NB4 (cell line): Measurements from ENCODE around the gene NIBAN1.

Source experiments
- DNase-seq: peaks from one replicate; pipeline ENCODE4 v3.0.0; 2010; ENCODE audit warnings: low read depth
- H3K4me3 ChIP-seq: one replicate; pipeline ENCODE4 v1.5.1; 2011; ENCODE audit warnings: mild to moderate bottlenecking, low read depth, low read length, moderate library complexity
- MYC ChIP-seq: IDR thresholded peaks from 2 replicates; pipeline ENCODE4 v1.6.1; 2011; ENCODE audit warnings: low read depth, low read length
- POLR2A ChIP-seq: IDR thresholded peaks from 2 replicates; pipeline ENCODE4 v1.6.1; 2011; ENCODE audit warnings: mild to moderate bottlenecking; ENCODE audit not compliant: insufficient read length; ENCODE audit errors: extremely low read depth
- TF ChIP-seq, protein P1 (sequence below): IDR thresholded peaks from 2 replicates; pipeline ENCODE4 v1.6.1; 2011; ENCODE audit warnings: low read depth, low read length
- TF ChIP-seq, protein P2 (sequence below): IDR thresholded peaks from one replicate; pipeline ENCODE4 v1.5.1; 2012; ENCODE audit warnings: low read depth, low read length

NIBAN1 gene

GRCh38 chr1:184975208-184975870 is 1.0 kb upstream of the NIBAN1 start:
- no peak for DNase-seq
- no peak overlapping the region for H3K4me3 ChIP-seq
- no peak for TF ChIP-seq POLR2A
- TF ChIP-seq, protein P1, sequence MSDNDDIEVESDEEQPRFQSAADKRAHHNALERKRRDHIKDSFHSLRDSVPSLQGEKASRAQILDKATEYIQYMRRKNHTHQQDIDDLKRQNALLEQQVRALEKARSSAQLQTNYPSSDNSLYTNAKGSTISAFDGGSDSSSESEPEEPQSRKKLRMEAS, result no peak
- TF ChIP-seq, protein P2, sequence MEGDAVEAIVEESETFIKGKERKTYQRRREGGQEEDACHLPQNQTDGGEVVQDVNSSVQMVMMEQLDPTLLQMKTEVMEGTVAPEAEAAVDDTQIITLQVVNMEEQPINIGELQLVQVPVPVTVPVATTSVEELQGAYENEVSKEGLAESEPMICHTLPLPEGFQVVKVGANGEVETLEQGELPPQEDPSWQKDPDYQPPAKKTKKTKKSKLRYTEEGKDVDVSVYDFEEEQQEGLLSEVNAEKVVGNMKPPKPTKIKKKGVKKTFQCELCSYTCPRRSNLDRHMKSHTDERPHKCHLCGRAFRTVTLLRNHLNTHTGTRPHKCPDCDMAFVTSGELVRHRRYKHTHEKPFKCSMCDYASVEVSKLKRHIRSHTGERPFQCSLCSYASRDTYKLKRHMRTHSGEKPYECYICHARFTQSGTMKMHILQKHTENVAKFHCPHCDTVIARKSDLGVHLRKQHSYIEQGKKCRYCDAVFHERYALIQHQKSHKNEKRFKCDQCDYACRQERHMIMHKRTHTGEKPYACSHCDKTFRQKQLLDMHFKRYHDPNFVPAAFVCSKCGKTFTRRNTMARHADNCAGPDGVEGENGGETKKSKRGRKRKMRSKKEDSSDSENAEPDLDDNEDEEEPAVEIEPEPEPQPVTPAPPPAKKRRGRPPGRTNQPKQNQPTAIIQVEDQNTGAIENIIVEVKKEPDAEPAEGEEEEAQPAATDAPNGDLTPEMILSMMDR, result no peak
- TF ChIP-seq MYC, result no peak

GRCh38 chr1:184974837-184975115 is 468 bp upstream of the NIBAN1 start:
- TF ChIP-seq MYC, result no peak
- no peak for TF ChIP-seq POLR2A
- TF ChIP-seq, protein P1, result no peak
- TF ChIP-seq, protein P2, result no peak
- DNase-seq, result no peak
- peak overlapping the region; percentile 76 for H3K4me3 ChIP-seq

GRCh38 chr1:184973272-184974055 is 844 bp downstream of the NIBAN1 start:
- peak overlapping the region; percentile 76 for H3K4me3 ChIP-seq
- TF ChIP-seq, protein P1, result peak; percentile 55
- TF ChIP-seq MYC (peak; percentile 34; the same call in 1 of the 2 replicates), POLR2A (no peak)
- peak; percentile 88 for DNase-seq

- peak; percentile 15 for DNase-seq
- TF ChIP-seq, protein P2, result no peak
- TF ChIP-seq, protein P1, result no peak
- no peak for TF ChIP-seq POLR2A
- no peak for TF ChIP-seq MYC
- H3K4me3 ChIP-seq, result peak overlapping the region; percentile 76
Measured at GRCh38 chr1:184972315-184973055, 1.8 kb downstream of the NIBAN1 start.

GRCh38 chr1:184971522-184972265 is 2.6 kb downstream of the NIBAN1 start:
- no peak for DNase-seq
- H3K4me3 ChIP-seq, result peak overlapping the region; percentile 12
- no peak for TF ChIP-seq MYC
- no peak for TF ChIP-seq POLR2A
- TF ChIP-seq, protein P2, result no peak
- TF ChIP-seq, protein P1, result no peak
